GM18907 (cell line): ENCODE results near the gene BMP2K.
"Not testable (repeated sequence)": the region's sequence is repeated elsewhere in the genome, so short reads cannot be mapped to it uniquely, and the experiment has no call there.

Experiments
- ATAC-seq: cut with Tn5 transposase; IDR thresholded peaks from one replicate; pipeline ENCODE4 v1.9.1; 2021; ENCODE audit warnings: mild to moderate bottlenecking, moderate library complexity; ENCODE audit not compliant: unreplicated experiment

Gene BMP2K

GRCh38 chr4:78787392-78788006, 11.3 kb downstream of the BMP2K start:
- no peak for ATAC-seq

- no peak for ATAC-seq
Measured at GRCh38 chr4:78788007-78788889, 12.1 kb downstream of the BMP2K start.

GRCh38 chr4:78795594-78796416, 19.7 kb downstream of the BMP2K start:
- not testable (repeated sequence) for ATAC-seq

GRCh38 chr4:78796526-78796925, 20.4 kb downstream of the BMP2K start:
- ATAC-seq: no peak

GRCh38 chr4:78797777-78798284, 21.7 kb downstream of the BMP2K start:
- ATAC-seq: no peak

GRCh38 chr4:78799551-78800495, 23.7 kb downstream of the BMP2K start:
- peak; percentile 61 for ATAC-seq

DNA sequence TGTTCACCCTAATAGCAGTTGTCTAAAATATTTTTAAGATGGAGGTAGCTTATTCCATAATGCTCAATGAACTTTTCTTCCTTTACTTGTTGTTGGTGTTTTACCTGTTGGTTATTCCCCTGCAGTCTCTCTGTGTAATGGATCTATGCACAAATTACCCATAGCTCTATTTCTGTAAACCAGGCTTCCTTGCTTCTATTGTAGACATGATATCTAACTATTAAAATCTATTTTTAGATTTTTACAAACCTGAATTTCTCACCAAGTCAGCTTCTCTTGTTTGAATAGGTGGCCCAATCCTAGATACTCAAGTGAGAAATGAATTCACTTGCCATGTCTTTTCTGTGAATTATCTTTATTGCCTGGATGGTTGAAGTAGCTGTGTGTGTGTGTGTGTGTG, 24.8 kb downstream of the BMP2K start:
- no peak for ATAC-seq

DNA sequence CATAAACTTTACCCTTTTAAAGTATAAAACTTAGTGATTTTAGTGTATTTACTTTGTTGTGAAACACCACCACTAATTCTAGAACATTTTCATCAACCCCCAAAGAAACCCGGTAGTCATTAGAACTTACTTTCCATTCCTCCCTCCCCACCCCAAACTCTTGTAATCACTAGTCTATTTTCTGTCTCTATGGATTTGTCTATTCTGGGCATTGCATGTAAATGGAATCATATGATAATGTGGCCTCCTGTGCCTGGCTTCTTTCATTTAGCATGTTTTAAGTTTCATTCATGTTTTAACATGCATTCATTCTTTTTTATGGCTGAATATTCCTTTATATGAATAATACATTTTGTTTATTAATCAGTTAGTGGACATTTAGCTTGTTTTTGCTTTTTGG, 27.8 kb downstream of the BMP2K start:
- ATAC-seq: no peak

DNA sequence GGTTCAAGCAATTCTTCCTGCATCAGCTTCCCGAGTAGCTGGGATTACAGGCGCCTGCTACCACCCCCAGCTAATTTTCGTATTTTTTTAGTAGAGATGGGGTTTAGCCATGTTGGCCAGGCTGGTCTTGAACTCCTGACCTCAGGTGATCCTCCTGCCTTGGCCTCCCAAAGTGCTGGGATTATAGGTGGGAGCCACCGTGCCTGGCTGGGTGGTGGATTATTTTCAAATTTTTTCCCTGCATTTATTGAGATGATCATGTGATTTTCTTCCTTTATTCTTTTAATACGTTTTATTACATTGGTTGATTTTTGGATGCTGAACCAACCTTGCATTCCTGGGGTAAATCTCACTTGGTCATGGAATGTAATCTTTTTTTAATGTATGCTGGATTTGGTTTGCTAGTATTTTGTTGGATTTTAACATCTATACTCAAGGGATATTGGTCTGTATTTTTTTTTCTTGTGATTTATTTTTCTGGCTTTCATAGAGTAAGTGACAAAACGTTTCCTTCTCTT, 30.9 kb downstream of the BMP2K start:
- ATAC-seq: no peak

- peak; percentile 48 for ATAC-seq
Measured at GRCh38 chr4:78809295-78809694, 33.1 kb downstream of the BMP2K start.

GRCh38 chr4:78809928-78810835, 34.0 kb downstream of the BMP2K start:
- peak; percentile 59 for ATAC-seq

DNA sequence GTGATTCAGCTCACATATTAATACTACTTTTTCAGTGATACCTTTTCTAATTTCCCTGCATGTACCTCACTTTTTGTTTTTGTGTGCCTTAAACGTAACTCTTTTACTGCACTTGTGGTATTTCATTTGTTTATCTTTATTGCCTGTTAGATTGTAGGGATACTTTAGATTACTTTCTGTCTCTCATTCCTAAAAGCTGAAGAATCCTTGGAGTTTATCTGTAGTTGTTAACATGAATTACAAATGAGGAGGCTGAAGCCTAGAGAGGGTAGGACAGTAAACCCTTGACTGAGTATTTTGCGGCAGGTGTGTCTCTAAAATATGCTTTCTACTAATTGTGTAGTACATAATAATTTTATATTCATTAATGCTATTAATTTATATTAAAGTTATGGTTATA, 34.9 kb downstream of the BMP2K start:
- no peak for ATAC-seq

DNA sequence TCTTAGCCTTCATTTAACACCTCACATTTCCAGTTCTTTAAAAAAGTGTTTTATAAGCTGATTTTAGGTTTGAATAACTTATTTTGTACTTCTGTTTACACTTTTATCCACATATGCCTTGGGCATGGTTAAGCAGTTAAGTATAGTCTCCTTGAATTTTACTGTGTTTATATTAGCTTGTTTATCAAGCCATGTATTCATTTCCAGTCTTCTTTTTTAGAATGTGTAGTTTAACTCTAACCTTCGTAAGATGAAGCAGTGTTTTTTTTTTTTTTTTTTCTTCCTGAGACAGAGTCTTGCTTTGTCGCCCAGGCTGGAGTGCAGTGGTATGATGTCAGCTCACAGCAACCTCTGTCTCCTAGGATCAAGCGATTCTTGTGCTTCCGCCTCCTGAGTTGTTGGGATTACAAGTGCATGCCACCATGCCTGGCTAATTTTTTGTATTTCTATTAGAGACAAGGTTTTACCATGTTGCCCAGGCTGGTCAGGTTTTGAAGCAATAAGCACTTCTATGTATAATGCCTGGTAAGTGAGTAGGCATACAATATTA, 42.5 kb downstream of the BMP2K start:
- no peak for ATAC-seq

DNA sequence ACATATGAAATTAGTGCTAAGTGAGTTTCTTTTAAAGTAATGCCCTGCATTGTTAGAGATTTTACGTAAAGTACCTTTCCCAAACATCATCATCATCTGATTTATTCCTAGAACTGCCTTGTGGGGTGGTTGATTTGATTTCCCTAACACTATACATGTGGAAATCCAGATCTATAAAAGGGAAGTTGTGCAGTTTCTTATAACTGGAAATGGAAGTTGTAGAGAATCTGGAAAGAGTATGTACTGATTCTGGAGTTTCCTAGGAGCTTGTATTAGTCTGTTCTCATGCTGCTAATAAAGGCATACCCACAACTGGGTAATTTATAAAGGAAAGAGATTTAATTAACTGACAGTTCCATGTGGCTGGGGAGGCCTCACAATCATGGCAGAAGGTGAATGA, 47.9 kb downstream of the BMP2K start:
- ATAC-seq: no peak

GRCh38 chr4:78827191-78827590, 51.0 kb downstream of the BMP2K start:
- ATAC-seq: no peak

DNA sequence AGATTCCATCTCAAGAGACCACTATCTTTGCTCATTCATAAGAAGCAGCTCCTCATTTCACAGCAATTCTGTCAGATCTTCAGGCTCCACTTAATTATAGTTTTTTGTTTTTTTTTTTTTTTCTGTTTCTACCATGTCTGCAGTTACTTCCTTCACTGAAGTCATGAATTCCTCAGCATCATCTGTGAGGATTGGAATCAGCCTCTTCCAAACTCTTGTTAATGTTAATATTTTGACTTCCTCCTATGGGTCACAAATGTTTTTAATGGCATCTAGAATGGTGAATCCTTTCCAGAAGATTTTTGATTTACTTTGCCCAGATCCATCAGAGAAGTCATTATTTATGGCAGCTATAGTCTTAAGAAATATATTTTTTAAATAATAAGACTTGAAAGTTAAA, 53.1 kb downstream of the BMP2K start:
- no peak for ATAC-seq

DNA sequence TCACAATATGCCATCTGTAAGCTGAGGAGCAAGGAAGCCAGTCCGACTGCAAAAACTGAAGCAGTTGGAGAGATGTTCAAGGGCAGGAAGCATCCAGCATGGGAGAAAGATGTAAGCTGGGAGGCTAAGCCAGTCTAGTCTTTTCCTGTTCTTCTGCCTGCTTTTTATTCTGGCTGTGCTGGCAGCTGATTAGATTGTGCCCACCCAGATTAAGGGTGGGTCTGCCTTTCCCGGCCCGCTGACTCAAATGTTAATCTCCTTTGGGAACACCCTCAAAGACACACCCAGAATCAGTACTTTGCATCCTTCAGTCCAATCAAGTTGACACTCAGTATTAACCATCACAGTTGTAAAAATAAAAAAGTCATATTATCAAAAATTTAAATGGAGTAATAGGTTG, 63.5 kb downstream of the BMP2K start:
- not testable (repeated sequence) for ATAC-seq

DNA sequence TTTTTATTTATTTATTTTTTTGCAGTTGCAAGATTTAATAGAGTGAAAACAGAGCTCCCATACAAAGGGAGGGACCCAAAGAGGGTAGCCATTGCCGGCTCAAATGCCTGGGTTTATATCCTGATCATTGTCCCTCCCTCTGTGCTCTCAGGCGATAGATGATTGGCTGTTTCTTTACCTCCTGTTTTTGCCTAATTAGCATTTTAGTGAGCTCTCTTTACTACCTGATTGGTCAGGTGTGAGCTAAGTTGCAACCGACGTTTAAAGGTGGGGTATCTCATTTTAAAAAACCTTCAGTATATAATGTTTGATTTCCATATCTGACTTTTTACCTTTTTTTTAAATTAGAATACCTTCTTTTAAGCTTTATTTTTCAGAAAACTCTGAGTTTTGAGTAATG, 64.1 kb downstream of the BMP2K start:
- not testable (repeated sequence) for ATAC-seq

GRCh38 chr4:78845472-78845871, 69.3 kb downstream of the BMP2K start:
- ATAC-seq: peak; percentile 81
